HG03139 (cell line): ENCODE measurements around the gene INHBE.
"Not testable (repeated sequence)": the region's sequence is repeated elsewhere in the genome, so short reads cannot be mapped to it uniquely, and the experiment has no call there.

ENCODE experiments used
- ATAC-seq: cut with Tn5 transposase; IDR thresholded peaks from one replicate; pipeline ENCODE4 v1.9.1; 2021; ENCODE audit not compliant: unreplicated experiment

INHBE gene

GRCh38 chr12:57496822-57497221 is 41.7 kb downstream of the INHBE start:
- no peak for ATAC-seq

DNA sequence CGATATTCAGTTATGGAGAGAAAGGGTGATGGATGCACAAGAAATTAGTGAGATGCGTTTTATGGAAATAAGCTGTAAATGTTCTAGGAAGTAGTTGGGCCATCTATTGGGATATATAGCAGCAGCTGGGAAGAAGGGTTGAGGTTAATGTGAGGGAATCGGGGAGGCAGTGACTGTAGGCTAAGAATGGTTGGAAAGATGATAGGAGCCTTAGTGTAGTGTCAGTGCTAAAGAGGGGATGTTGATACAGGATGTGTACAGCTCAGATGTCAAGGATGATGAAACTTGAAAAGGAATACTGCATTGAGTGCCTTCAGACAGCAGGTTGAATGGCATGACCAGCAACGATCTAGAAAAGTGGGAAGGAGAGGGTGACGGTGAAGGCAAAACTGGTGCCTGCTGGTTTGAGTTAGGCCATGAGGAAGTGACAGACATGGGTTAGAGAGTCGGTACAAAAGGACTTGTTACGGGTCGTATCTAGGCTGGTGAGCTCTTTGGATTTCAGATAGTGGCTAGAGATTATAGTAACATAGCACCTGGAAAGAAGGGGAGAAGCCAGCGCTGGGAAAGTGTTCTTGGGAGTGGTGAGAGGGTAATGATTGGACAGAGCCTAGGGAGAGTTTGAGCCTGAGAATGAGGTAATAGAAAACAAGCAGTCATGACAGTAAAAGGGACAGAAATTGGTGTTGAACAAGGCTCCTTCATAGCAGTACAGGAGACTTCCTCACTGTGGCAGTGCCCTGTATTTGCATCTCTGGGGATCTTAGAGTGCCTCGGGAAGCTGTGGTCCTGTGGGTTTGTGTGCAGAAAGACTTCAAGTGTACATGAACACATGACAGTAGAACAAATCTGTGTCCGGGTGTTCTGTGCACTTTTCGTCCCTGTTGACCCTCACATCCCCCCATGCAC is 42.4 kb downstream of the INHBE start:
- ATAC-seq = no peak

GRCh38 chr12:57498132-57498502 is 43.0 kb downstream of the INHBE start:
- no peak for ATAC-seq

DNA sequence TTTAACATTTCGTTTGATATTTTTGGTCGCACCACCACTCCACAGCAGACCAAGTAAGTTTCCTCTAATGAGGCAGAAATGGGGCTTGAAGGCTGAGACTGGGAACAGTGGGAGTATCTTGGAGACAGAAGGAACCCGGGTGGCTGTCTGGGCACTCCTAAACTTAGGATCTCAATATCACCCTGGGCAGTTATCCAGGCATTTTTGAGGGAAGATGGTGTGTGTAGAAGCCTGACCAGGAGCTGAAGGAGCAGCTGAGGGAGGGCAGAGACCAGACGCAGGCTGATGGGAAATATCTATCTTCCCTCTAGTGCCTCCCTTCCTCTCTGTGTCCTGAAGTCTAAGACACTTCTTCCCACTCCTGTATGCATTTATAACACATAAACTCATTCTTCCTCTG is 43.5 kb downstream of the INHBE start:
- ATAC-seq = no peak

DNA sequence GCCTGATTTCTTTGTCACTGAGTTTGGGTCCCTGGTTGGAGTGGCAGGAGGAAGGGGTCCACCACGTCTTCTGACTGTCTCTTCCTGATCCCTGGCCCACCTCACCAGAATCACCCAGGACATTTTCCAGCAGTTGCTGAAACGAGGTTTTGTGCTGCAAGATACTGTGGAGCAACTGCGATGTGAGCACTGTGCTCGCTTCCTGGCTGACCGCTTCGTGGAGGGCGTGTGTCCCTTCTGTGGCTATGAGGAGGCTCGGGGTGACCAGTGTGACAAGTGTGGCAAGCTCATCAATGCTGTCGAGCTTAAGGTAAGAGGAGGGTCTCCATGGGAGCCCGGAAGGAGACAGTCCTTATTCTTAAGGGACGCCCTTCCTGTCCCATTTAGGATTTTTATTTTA is 45.1 kb downstream of the INHBE start:
- ATAC-seq = no peak

GRCh38 chr12:57502311-57502969 is 47.3 kb downstream of the INHBE start:
- ATAC-seq = not testable (repeated sequence)

- ATAC-seq = not testable (repeated sequence)
Measured at GRCh38 chr12:57506541-57506940, 51.4 kb downstream of the INHBE start.
